ENCODE results near the gene DLG5.

- TF ChIP-seq, protein P1, sequence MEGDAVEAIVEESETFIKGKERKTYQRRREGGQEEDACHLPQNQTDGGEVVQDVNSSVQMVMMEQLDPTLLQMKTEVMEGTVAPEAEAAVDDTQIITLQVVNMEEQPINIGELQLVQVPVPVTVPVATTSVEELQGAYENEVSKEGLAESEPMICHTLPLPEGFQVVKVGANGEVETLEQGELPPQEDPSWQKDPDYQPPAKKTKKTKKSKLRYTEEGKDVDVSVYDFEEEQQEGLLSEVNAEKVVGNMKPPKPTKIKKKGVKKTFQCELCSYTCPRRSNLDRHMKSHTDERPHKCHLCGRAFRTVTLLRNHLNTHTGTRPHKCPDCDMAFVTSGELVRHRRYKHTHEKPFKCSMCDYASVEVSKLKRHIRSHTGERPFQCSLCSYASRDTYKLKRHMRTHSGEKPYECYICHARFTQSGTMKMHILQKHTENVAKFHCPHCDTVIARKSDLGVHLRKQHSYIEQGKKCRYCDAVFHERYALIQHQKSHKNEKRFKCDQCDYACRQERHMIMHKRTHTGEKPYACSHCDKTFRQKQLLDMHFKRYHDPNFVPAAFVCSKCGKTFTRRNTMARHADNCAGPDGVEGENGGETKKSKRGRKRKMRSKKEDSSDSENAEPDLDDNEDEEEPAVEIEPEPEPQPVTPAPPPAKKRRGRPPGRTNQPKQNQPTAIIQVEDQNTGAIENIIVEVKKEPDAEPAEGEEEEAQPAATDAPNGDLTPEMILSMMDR (IDR thresholded peaks at IDR 0.05; ENCODE audit: poor library complexity) = no peak
- no peak for TF ChIP-seq EZH2 (IDR thresholded peaks at IDR 0.05; ENCODE audit: borderline replicate concordance)
These were observed 44.9 kb downstream of the DLG5 start for GRCh38 chr10:77881636-77882035.
